GM21786 (cell line): ENCODE data around the gene GRIN3A.

Source experiments
- ATAC-seq: cut with Tn5 transposase; IDR thresholded peaks from one replicate; pipeline ENCODE4 v1.9.1; 2021; ENCODE audit not compliant: unreplicated experiment

The GRIN3A gene

DNA sequence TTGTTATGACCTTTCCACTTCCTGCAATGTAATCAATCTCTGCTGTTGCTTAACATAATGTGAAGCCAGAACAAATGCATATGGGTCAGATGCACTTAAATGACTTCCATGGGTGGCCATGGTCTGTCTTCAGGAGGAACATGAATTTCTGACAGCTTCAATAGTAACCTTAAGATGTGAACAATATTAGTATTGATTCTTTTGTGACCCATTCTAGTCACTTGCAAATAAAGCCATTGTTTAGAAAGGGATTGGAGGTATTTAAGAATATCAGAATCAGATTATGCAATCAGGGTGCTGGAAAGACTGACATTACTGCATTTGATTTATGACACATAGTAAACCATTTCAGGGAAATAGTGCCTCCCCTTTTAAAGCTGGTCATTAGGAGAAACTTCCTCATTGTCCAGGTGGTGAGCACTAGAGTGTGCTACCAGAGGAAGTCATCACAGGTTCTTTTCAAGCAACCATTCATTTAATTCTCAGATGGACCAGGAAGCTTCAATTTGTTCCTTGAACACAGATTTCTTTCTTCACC lies 32.1 kb downstream of the GRIN3A start:
- no peak for ATAC-seq

GRCh38 chr9:101705135-101705661 lies 33.2 kb downstream of the GRIN3A start:
- peak; percentile 84 for ATAC-seq

DNA sequence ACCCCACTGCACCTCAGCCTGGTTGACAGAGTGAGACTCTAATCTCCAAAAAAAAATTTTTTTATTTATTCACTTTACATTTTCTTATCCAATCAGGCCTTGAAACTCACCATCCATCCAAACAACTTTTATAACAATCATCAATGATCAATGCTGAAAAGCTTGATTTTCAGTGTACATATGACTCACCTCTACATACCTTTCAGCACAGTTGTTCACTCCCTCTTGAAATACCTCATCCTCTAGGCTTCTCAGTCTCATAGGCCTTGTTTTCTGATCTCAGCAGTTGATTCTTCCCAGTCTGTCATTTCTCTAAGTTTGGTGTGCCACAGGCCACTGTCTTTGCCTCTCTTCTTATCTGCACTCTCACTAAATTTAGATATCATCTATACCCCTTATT lies 36.2 kb downstream of the GRIN3A start:
- ATAC-seq: no peak

GRCh38 chr9:101693546-101694336 lies 44.7 kb downstream of the GRIN3A start:
- no peak for ATAC-seq

DNA sequence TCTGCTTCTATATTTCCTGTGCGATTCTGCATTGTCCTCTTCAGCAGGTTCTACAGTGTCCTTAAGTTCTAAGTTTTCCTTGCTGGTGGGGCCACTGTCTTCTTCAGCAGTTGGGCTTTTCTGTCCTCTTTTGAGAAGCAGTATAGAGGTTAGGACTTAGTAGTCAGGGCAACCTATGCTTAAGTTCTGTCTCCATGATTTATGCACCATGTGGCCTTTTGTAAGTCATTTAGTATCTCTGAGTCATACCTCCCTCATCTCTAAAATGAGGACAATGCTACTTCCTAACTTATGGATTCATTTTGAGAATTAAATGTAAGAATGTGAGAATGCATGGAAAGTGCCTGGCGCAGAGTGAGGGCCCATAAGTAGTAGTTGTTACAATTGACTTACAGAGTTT lies 46.8 kb downstream of the GRIN3A start:
- ATAC-seq: no peak

- ATAC-seq: no peak
Measured at GRCh38 chr9:101689039-101689438, 49.4 kb downstream of the GRIN3A start.

DNA sequence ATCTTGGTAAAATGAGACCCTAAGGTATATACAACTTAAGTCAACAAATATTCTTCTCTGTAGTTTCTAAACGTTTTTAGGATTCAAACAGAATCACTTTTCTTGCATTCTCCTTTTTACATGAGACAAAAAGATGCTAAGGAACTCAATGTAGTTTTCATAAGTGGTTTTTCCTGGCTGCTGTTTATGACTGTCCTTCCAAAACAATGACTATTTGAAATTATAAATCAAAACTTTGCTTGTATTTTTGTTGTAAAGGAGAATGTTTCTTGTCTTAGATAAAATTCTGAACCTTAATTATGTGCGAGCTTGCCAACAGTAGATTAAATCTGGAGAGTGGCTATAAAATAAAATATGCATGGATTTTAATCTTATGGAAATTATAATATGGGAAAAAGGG lies 53.8 kb downstream of the GRIN3A start:
- no peak for ATAC-seq

GRCh38 chr9:101683236-101683635 lies 55.2 kb downstream of the GRIN3A start:
- ATAC-seq: no peak

- ATAC-seq: no peak
Measured at GRCh38 chr9:101677861-101678260, 60.6 kb downstream of the GRIN3A start.

DNA sequence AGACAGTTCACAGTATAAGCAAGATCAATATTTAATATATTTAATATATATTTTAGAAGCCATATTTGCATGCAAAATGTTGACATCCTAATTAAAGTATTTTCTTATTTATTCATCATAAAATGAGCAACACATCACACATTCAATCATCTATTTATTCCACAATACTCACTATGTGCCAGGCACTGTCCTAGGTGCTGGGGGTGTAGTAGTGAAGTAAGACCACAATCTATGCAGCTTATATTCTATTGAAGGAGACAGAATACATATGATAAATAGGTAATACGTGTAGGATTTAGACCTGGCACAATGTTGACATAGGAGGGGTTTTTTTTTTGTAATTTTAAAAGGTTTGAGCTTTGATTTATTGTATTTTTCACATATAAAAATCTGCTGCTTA lies 63.1 kb downstream of the GRIN3A start:
- ATAC-seq: no peak

DNA sequence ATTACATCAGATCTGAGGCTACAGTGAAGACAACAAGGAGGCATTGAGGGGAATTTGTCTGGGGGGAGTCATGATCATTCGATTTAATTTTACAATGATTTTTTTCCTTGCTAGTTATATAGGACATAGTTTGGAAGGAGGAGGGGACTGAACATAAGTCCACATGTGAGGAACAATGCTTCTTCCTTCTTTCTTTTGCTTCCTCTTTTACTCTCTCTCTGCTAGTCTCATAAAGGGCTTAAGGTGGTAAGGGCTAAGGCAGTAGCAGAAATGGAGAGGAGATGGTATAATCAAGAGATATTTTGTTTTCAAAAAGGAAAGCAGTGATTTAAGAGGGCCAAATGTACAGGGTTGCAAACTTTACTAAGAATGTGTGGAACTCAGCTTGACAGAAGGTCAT lies 64.3 kb downstream of the GRIN3A start:
- ATAC-seq: no peak

DNA sequence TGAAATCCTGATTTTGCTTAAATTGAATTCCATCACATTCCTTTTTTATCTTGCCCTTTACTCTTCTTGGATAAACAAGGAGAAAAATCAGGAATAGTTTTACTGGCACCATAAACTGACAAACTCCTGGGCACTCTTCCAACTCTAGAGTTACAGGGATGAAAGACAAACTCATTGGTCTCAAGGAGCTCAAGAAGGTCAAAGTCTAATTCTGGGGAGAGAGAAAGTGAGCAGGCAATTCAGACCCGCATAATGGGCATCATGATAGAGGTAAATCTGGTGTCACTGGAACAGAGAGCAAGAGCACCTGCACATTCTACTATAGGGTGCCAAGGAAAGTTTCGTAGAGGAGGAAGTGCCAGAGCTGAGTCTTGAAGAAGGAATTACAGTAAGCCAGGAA lies 64.8 kb downstream of the GRIN3A start:
- ATAC-seq: no peak

DNA sequence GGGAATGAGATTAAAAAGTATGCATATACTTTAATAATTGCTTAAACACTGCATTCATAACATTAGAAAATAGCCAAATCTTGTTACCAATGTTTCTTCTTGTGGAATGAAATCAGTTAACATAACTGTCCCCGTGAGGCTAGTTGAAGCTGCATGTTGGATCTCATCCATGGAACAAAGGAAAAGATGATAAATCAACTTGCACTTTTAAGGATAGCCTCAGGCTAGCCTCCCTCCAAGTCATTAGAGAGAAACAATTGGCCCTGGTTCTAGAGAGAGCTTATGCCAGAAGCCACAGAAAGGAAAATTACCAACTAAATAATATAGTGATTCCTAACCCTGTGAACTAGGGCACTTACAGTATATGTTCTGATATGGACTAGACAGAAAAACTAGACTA lies 66.9 kb downstream of the GRIN3A start:
- ATAC-seq: no peak

DNA sequence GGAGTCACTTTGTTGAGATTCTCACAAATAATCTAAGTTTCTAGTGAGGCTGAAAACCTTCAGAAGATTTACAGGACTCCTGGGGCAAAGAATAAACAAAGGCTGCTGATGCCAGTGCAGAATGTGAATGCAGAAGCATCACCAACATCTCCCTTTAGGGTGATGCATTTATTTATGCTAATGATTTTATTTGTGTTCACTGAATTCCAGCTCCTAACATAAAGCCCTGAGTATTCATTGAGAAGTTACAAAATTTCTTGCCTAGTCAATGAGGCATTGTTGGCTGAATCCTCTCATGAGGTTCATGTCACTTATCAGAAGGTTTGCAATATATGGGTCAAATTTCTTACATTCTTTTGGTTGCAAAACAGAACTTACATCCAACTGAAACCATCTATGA lies 70.0 kb downstream of the GRIN3A start:
- ATAC-seq: no peak

DNA sequence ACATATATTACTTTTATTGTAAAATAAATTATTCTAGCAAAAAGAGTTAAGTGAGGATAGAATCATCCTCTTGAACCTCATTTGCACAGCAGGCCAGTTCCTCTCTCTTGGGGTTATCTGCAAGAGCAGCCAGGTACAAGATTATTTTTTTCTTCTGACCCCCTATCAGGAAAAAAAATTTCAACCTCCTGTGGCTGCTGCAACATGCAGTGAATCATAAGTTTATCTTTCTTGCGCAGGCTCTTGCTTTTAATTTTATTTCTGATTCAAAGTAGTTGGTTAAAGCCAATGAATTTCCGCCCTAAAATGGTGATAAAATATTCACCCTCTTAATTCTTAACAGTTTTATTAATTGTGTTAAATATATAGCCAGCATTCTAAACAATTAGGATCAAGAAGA lies 74.0 kb downstream of the GRIN3A start:
- ATAC-seq: no peak

- no peak for ATAC-seq
Measured at GRCh38 chr9:101652601-101653175, 85.8 kb downstream of the GRIN3A start.

- peak; percentile 80 for ATAC-seq
Measured at GRCh38 chr9:101650142-101650541, 88.3 kb downstream of the GRIN3A start.

DNA sequence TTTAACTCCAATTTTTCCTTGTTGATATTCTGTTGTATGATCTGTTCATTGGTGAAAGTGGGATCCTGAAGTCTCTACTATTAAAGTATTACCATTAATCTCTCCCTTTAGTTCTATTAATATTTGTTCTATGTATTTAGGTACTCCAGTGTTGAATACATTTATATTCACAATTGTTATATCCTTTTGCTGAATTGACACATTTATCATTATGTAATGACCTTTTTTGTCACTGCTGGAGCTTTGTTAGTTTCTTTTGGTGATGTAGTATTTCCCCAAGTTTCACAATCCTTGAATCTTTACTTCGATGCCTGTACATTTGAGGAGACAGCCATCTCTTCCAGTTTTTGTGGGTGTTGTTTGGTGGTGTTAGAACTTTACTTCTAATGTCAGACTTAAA lies 90.0 kb downstream of the GRIN3A start:
- no peak for ATAC-seq

DNA sequence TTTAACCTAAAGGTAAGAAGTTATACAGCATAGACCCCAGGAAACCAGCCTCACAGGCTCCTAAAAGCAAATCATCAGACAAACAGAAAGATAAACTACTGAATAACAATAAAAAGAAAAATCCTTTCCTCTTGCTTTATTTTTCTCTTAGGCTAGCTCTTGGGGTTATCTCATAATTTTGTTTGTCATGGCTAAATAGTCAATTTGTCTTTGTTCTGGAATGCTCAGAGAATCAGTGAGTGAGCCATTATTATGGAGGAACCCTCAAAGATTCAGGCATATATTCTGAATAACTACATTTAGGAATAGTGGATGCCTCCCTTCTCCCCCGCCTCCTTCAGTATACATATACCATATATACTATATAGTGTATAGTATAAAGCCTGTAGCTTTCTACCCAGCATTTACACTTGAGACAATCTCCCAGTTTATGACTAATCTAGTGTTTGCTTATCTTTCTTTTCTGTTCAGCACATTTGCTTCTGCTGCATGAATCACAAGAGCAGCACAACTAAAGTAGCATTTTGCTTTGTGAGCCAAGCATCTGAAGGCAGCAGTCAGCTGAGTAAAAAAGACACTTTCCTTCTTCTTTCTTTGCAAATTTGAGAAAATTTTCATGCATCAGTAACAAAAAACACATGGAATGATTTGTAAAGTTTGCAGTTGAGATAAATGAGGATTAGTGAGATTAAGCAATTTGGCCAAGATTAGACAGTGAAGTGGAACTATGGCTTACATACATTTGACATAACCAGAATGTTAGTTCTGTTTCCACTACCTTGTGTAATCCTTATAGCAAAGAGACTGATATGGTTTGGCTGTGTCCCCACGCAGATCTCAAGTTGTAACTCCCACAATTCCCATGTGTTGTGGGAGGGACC lies 98.4 kb downstream of the GRIN3A start:
- no peak for ATAC-seq

GRCh38 chr9:101639311-101639710 lies 99.1 kb downstream of the GRIN3A start:
- no peak for ATAC-seq

GRCh38 chr9:101636247-101636646 lies 102.2 kb downstream of the GRIN3A start:
- no peak for ATAC-seq
